ENCODE measurements around the gene HEMGN. TPM values are rescaled to one million over a fixed set of nuclear protein-coding genes. Genes with fewer than 3 reads are reported as not detected.
A peak's percentile ranks its signal among the peaks of the same experiment; 100 is the strongest.

The HEMGN gene
- total RNA-seq, 6 experiments from 2014 or later: 0.09 to 2.9 (median 1.0) TPM; not detected in 3

DNA sequence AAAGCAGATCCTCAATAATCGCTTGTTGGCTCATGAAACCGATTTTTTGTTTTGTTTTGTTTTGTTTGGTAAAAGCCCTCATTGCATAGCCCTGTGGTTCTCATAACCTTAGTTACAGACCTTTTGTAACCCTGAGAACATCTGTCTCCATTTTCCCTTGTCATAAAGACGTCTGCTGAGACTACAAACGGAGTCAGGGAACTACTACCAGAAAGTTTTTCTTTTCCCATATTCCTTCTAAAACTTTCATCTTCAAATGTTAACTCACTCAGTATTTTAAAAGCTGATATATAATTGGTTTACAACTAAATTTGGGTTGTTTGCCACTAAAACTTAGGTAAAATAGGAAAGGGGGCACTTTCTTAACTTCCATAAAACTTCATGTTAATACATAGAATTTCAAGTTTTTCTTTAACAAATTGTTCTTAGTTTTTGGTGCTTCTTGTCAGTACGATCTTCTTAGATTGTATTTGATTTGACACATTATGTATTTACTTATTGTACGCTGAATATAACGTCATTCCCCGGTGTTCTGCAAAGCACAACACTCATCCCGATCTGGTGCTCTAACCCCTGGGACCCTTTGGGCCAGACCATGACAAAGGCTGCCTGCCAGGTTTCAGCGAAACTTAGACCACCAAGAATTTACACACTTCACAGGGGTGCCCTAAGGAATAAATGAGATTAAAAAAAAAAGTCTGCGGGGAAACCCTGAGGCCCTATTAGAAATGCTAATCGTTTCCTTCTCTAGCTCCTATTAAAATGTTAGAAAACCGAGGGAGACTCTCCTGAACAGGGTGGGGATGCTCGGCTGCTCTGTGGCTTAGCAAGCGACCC, 44.1 kb upstream of the HEMGN start:
- intact Hi-C loops (cut with DNase I): no loop called here
- no peak for ATAC-seq
- TF ChIP-seq, protein P1, sequence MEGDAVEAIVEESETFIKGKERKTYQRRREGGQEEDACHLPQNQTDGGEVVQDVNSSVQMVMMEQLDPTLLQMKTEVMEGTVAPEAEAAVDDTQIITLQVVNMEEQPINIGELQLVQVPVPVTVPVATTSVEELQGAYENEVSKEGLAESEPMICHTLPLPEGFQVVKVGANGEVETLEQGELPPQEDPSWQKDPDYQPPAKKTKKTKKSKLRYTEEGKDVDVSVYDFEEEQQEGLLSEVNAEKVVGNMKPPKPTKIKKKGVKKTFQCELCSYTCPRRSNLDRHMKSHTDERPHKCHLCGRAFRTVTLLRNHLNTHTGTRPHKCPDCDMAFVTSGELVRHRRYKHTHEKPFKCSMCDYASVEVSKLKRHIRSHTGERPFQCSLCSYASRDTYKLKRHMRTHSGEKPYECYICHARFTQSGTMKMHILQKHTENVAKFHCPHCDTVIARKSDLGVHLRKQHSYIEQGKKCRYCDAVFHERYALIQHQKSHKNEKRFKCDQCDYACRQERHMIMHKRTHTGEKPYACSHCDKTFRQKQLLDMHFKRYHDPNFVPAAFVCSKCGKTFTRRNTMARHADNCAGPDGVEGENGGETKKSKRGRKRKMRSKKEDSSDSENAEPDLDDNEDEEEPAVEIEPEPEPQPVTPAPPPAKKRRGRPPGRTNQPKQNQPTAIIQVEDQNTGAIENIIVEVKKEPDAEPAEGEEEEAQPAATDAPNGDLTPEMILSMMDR (IDR thresholded peaks at IDR 0.05): no peak
- no peak for TF ChIP-seq POLR2A (IDR thresholded peaks at IDR 0.05)
- 55% methylated on average over 14 of the region's 15 CpGs for WGBS (ENCODE audit: insufficient coverage, low coverage, low lambda C conversion rate, missing lambda C conversion rate)
- DNase-seq: no peak
- Histone ChIP-seq H3K4me1 (peaks cover 0 to 5% (median 2%) of the 10 kb centered on the region in 4 donors), H3K9me3 (no peaks in the 10 kb centered on the region), H3K4me3 (peak overlapping the region; percentile 84 to 94 (median 84)), H3K27ac (no peak overlapping the region), H3K36me3 (no peaks in the 10 kb centered on the region), H3K27me3 (no peaks in the 10 kb centered on the region)

DNA sequence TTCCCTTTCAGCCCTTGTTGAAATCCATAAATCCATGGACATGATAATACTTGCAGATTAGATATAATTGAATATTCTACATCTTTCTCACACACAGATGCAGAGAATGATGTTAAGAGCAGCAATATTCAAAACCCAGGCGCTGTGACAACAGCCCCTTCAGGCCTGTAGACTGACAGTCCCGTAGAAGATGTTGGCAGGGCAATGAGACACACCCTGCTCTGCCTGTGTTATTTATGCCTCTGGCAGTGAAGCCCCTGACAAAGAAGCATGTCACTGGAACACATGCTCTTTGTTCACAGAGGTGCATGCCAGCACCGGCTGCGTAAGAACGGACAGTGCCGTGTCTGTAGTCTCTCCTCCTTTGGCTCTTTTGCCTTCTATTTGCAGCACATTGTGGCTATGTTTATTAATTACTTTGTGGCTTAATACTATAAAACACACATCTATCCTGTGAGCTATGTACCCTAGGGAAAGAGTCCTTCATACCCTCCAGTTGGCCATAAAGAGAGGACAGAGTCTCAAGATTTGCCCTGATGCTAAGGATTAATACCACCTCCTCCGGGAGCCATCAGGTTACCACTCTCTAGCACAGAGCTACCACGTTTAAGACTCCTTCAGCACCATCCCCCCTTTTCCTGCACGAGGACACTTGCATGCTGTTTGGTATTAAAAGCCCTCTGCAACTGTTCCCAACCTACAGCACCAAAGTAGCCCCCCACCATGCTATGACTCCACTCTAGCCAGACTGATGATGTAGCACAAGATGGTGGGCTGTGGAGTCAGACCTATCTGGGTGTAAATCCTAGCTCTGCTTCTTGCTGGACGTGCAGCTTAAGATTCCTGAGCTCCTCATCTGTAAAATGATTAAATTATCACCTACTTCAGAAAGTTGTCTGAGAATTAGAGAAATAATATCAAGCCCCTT, 43.2 kb upstream of the HEMGN start:
- H3K4me3 ChIP-seq: no peak overlapping the region
- H3K27me3 ChIP-seq: no peaks in the 10 kb centered on the region
- TF ChIP-seq POLR2A (IDR thresholded peaks at IDR 0.05): no peak
- TF ChIP-seq, protein P1 (IDR thresholded peaks at IDR 0.05): no peak
- H3K9me3 ChIP-seq: no peaks in the 10 kb centered on the region
- H3K36me3 ChIP-seq: no peaks in the 10 kb centered on the region
- 79% methylated on average over 10 of the region's 10 CpGs for WGBS (ENCODE audit: insufficient coverage, low coverage, low lambda C conversion rate, missing lambda C conversion rate)
- no peak for ATAC-seq
- DNase-seq: no peak
- H3K4me1 ChIP-seq: peaks cover 0 to 5% (median 2%) of the 10 kb centered on the region in 4 donors
- intact Hi-C loops (cut with DNase I): no loop called here
- no peak overlapping the region for H3K27ac ChIP-seq

DNA sequence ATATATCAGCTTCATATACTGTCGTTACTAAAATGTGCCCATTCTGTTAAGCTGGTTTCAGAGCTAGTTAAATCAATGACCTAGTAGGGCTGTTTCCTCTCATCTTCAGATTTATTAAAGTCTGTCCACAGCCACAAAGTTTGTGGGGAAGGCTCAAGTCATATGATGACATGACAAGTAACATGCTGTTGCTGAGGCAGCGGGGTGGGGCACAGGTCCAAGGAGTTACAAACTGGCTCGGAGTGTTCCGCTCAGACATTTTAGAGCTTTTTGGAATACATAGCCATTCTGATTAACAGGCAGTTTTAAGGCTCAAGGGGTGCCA, 42.5 kb upstream of the HEMGN start:
- no peaks in the 10 kb centered on the region for H3K9me3 ChIP-seq
- TF ChIP-seq, protein P1 (IDR thresholded peaks at IDR 0.05): no peak
- no peak for TF ChIP-seq POLR2A (IDR thresholded peaks at IDR 0.05)
- WGBS (ENCODE audit: insufficient coverage, low coverage, low lambda C conversion rate, missing lambda C conversion rate): 83% methylated on average over 1 of the region's 4 CpGs
- H3K36me3 ChIP-seq: no peaks in the 10 kb centered on the region
- H3K27ac ChIP-seq: no peak overlapping the region
- H3K4me1 ChIP-seq: peaks cover 0 to 4% (median 0%) of the 10 kb centered on the region in 4 donors
- H3K4me3 ChIP-seq: no peak overlapping the region
- H3K27me3 ChIP-seq: no peaks in the 10 kb centered on the region
- intact Hi-C loops (cut with DNase I): no loop called here
- DNase-seq: no peak
- no peak for ATAC-seq

DNA sequence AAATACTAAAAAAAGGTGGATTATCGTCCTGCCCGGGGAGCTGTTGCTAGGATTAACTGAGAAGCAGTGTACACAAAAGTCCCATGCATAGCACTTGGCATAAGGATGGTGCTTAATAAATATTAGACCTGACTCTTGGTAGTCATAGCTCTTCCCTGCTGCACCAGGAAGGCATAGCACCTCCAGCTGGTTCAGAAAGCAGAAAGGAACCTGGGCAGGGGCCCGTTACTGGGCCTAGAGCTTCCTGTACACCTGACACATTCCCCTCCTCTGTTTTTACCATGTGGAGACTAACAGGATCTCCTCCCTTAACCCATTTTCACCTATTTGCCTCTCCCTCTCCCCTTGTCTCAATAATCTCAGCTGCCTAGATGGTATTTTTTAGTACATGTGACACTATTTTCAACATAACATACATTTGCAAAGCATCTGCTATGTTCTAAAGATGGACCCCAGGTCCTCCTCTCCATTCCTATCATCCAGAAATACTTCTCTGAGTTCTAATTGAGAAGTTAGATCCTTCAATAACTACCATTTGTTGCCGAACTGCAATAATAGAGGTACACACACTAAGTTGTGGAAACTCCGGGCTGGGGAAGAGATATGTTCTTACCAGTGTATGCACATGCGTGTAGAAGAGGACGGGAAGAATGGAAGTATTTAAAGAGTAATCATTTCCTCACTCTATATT, 42.0 kb upstream of the HEMGN start:
- no peak for ATAC-seq
- DNase-seq: no peak
- H3K36me3 ChIP-seq: no peaks in the 10 kb centered on the region
- no peak overlapping the region for H3K27ac ChIP-seq
- no peaks in the 10 kb centered on the region for H3K4me1 ChIP-seq
- no peak overlapping the region for H3K4me3 ChIP-seq
- 83% methylated on average over 7 of the region's 7 CpGs for WGBS (ENCODE audit: insufficient coverage, low coverage, low lambda C conversion rate, missing lambda C conversion rate)
- H3K27me3 ChIP-seq: no peaks in the 10 kb centered on the region
- TF ChIP-seq, protein P1 (IDR thresholded peaks at IDR 0.05): no peak
- TF ChIP-seq POLR2A (IDR thresholded peaks at IDR 0.05): no peak
- H3K9me3 ChIP-seq: no peaks in the 10 kb centered on the region
- intact Hi-C loops (cut with DNase I): no loop called here

Measured in right lobe of liver (tissue), 6 donors.